Skin epidermis (tissue), 12 donors: ENCODE measurements around the gene IQGAP2.
"Not testable (repeated sequence)": the region's sequence is repeated elsewhere in the genome, so short reads cannot be mapped to it uniquely, and the experiment has no call there.

Source experiments
- H3K27ac ChIP-seq, 21 experiments: fragments of 200-600 bp; sonication (generic) in 11 of 21; one replicate each; pipeline ENCODE4 v1.5.0; 2020; ENCODE audit warnings: mild to moderate bottlenecking in 3 of 21, inconsistent platforms in 2 of 21, moderate library complexity in 2 of 21
- H3K4me3 ChIP-seq, 7 experiments: fragments of 200-600 bp; sonication (generic) in 2 of 7; one replicate each; pipeline ENCODE4 v1.5.0; 2020; ENCODE audit warnings: inconsistent platforms in 2 of 7, mild to moderate bottlenecking in 2 of 7, moderate library complexity in 1 of 7

The IQGAP2 gene

GRCh38 chr5:76737846-76738245, 334.8 kb downstream of the IQGAP2 start:
- H3K27ac ChIP-seq, result peak overlapping the region in 8 of 21 experiments; percentile 19 to 83 (median 50)
- H3K4me3 ChIP-seq, result no peak overlapping the region

GRCh38 chr5:76741506-76741905, 338.4 kb downstream of the IQGAP2 start:
- not testable (repeated sequence) for H3K27ac ChIP-seq, H3K4me3 ChIP-seq

- Histone ChIP-seq H3K4me3 (no peak overlapping the region), H3K27ac (peak overlapping the region in 1 of 21 experiments; percentile 30)
Observed at GRCh38 chr5:76742583-76742982, 339.5 kb downstream of the IQGAP2 start.

DNA sequence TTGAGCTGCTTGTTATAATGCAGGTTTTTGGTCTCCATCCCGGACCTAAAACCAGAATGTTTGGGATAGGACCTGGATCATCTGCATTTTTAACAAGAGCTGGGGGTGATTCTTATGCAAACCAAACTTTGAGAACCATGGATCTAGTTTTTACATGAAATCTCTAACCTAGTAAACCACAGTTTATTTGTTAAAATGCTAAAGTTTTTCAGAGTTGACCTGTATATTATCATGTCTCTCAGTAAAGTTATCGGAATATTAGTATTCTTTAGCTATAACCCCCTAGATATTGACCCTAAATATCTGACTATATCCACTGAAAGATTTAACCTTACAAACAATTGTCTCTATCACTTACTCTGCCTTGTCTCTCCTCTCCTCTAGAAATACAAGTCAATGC, 341.5 kb downstream of the IQGAP2 start:
- Histone ChIP-seq H3K4me3 (no peak overlapping the region), H3K27ac (no peak overlapping the region)

- Histone ChIP-seq H3K4me3 (no peak overlapping the region), H3K27ac (no peak overlapping the region)
Observed at GRCh38 chr5:76745670-76746069, 342.6 kb downstream of the IQGAP2 start.

DNA sequence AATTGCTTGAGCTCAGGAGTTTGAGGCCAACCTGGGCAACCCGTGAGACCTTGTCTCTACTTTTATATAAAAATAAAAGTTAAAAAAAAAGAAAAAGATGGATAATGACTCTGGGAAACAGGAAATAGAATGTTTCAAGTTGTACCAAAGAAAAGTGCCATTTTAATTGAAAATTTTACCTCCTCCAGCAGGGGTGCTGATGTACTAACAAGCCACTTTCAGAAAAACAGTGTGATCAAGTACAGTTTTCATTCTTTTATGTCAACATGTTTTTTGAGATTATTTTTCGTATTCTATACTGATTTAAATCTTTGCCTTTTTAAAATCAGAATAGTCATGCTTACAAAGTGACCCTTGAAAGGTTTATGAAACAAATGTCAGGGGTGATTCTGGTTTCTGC, 343.6 kb downstream of the IQGAP2 start:
- no peak overlapping the region for H3K27ac ChIP-seq
- no peak overlapping the region for H3K4me3 ChIP-seq

- no peak overlapping the region for H3K27ac ChIP-seq
Observed at GRCh38 chr5:76747706-76748105, 344.6 kb downstream of the IQGAP2 start.

GRCh38 chr5:76751291-76751690, 348.2 kb downstream of the IQGAP2 start:
- Histone ChIP-seq H3K27ac (no peak overlapping the region), H3K4me3 (no peak overlapping the region)

More at GRCh38 chr5:76747706-76748105, 344.6 kb downstream of the IQGAP2 start:
- no peak overlapping the region for H3K4me3 ChIP-seq

GRCh38 chr5:76754668-76755078, 351.6 kb downstream of the IQGAP2 start:
- no peak overlapping the region for H3K4me3 ChIP-seq
- H3K27ac ChIP-seq, result no peak overlapping the region

GRCh38 chr5:76755779-76756637, 352.9 kb downstream of the IQGAP2 start:
- no peak overlapping the region for H3K4me3 ChIP-seq
- no peak overlapping the region for H3K27ac ChIP-seq

GRCh38 chr5:76757049-76757448, 354.0 kb downstream of the IQGAP2 start:
- Histone ChIP-seq H3K4me3 (no peak overlapping the region), H3K27ac (no peak overlapping the region)
